ENCODE measurements around the gene ZBTB16. TPM values are rescaled to one million over a fixed set of nuclear protein-coding genes. Genes with fewer than 3 reads are reported as not detected.

Gene ZBTB16
- total and polyA plus RNA-seq, 3 donors from 2014 or later = 11.4 to 88.5 (median 51.5) TPM

- no peaks in the 10 kb centered on the region for H3K36me3 ChIP-seq (ENCODE audit: low read depth, missing control alignments)
- TF ChIP-seq POLR2A (IDR thresholded peaks at IDR 0.05) = no peak
- TF ChIP-seq, protein P1, sequence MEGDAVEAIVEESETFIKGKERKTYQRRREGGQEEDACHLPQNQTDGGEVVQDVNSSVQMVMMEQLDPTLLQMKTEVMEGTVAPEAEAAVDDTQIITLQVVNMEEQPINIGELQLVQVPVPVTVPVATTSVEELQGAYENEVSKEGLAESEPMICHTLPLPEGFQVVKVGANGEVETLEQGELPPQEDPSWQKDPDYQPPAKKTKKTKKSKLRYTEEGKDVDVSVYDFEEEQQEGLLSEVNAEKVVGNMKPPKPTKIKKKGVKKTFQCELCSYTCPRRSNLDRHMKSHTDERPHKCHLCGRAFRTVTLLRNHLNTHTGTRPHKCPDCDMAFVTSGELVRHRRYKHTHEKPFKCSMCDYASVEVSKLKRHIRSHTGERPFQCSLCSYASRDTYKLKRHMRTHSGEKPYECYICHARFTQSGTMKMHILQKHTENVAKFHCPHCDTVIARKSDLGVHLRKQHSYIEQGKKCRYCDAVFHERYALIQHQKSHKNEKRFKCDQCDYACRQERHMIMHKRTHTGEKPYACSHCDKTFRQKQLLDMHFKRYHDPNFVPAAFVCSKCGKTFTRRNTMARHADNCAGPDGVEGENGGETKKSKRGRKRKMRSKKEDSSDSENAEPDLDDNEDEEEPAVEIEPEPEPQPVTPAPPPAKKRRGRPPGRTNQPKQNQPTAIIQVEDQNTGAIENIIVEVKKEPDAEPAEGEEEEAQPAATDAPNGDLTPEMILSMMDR (IDR thresholded peaks at IDR 0.05) = no peak
- no peaks in the 10 kb centered on the region for H3K27me3 ChIP-seq
- 93 to 96% methylated on average over 14 of the region's 14 CpGs for WGBS, 2 donors
- H3K9me3 ChIP-seq = no peaks in the 10 kb centered on the region
- intact Hi-C loops (cut with DNase I; ENCODE audit: low total_unique reads) = loop anchor here (5.0 kb wide), 1 partner anchor 217 kb away; no protein-coding TSS in a partner anchor
- peaks cover 36% of the 10 kb centered on the region for H3K4me1 ChIP-seq
- no peak overlapping the region for H3K27ac ChIP-seq
- DNase-seq = no peak
- H3K4me3 ChIP-seq = no peak overlapping the region
These were observed 195.1 kb downstream of the ZBTB16 start for GRCh38 chr11:114254571-114255146.

DNA sequence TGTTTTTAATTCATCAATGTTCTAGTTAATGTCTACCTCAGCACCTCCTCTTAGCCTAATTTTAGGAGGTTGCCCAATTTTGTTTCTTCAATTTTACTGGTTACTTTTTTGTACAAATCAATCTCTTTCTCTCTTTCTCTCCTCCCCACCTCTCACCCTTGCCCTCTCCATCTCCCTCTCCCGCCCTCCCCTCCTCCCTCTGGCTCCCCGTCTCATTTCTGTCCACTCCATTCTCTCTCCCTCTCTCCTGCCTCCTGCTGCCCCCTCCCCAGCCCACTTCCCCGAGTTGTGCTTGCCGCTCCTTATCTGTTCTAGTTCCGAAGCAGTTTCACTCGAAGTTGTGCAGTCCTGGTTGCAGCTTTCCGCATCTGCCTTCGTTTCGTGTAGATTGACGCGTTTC, 195.8 kb downstream of the ZBTB16 start:
- H3K4me1 ChIP-seq = peaks cover 38% of the 10 kb centered on the region
- no peak for DNase-seq
- H3K9me3 ChIP-seq = no peaks in the 10 kb centered on the region
- intact Hi-C loops (cut with DNase I; ENCODE audit: low total_unique reads) = loop anchor here (5.0 kb wide), 1 partner anchor 218 kb away; no protein-coding TSS in a partner anchor
- TF ChIP-seq POLR2A (IDR thresholded peaks at IDR 0.05) = no peak
- TF ChIP-seq, protein P1 (IDR thresholded peaks at IDR 0.05) = no peak
- no peaks in the 10 kb centered on the region for H3K27me3 ChIP-seq
- no peak overlapping the region for H3K4me3 ChIP-seq
- 89 to 91% methylated on average over 11 of the region's 11 CpGs for WGBS, 2 donors
- no peak overlapping the region for H3K27ac ChIP-seq
- no peaks in the 10 kb centered on the region for H3K36me3 ChIP-seq (ENCODE audit: low read depth, missing control alignments)

DNA sequence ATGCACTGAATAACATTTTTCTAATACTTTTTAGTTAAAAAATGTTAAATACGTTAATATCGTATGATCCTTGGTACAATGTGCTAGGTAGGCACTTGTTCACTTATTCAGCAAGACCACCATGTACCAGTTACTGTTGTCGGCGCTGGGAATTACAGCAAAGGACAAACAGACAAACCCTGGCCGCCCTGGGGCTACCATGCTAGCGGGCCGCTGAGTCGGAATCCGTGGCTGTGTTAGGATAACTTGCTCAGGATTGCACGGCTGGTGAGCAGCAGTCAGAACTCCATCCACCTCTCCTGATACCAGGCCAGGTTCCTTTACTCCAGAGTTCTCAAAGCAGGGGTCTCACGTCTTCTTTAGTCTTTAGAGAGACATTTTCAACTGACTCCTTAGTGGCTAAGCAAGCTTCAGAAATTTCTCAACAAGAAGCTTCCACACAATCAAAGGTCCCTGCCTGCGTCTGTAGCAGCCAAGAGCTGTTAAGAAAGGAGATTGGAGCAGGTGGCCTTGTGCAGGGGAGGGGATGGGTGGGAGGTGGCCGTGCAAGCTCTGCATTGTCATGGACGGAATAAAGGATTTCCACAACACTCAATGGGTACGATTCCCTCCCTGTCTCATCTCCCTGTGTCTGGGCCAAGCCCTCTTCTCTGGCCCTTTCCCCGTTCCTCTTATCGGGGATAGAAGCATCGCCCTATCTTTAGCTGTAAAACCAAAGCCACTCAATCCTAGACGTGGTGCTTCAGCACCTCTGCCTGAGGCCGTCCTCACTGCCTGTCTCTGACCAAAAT, 196.9 kb downstream of the ZBTB16 start:
- no peaks in the 10 kb centered on the region for H3K9me3 ChIP-seq
- 76 to 82% methylated on average over 20 of the region's 20 CpGs for WGBS, 2 donors
- intact Hi-C loops (cut with DNase I; ENCODE audit: low total_unique reads) = loop anchor here (5.0 kb wide), 1 partner anchor 219 kb away; no protein-coding TSS in a partner anchor
- no peak for TF ChIP-seq POLR2A (IDR thresholded peaks at IDR 0.05)
- TF ChIP-seq, protein P1 (IDR thresholded peaks at IDR 0.05) = no peak
- no peak overlapping the region for H3K4me3 ChIP-seq
- DNase-seq = no peak
- H3K27me3 ChIP-seq = no peaks in the 10 kb centered on the region
- H3K4me1 ChIP-seq = peaks cover 44% of the 10 kb centered on the region
- peak overlapping the region; percentile 75 to 77 for H3K27ac ChIP-seq
- H3K36me3 ChIP-seq (ENCODE audit: low read depth, missing control alignments) = no peaks in the 10 kb centered on the region

DNA sequence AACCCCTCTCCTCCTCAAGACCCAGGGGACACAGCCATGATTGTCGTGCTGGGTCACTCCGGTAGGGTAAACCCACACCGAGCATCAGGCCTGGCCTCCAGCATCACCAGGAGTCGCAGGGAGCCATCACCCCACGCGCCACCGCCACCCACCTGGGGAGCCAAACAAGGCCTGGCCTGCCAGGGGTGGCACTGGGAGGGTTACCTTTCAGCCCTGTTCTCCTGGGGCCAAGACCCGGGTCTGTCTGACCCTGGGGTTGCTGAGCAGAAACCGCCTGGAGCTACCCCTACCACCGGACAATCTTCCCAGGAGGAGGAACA, 197.4 kb downstream of the ZBTB16 start:
- TF ChIP-seq, protein P1 (IDR thresholded peaks at IDR 0.05) = no peak
- no peak for TF ChIP-seq POLR2A (IDR thresholded peaks at IDR 0.05)
- Histone ChIP-seq H3K4me1 (peaks cover 38% of the 10 kb centered on the region), H3K9me3 (no peaks in the 10 kb centered on the region), H3K27me3 (no peaks in the 10 kb centered on the region), H3K4me3 (no peak overlapping the region), H3K36me3 (ENCODE audit: low read depth, missing control alignments) (no peaks in the 10 kb centered on the region), H3K27ac (peak overlapping the region; percentile 75 to 77)
- WGBS, 2 donors = 86 to 88% methylated on average over 8 to 10 of the region's 10 CpGs
- intact Hi-C loops (cut with DNase I; ENCODE audit: low total_unique reads) = loop anchor here (5.0 kb wide), 1 partner anchor 220 kb away; no protein-coding TSS in a partner anchor
- no peak for DNase-seq

Data from testis (tissue), 3 donors.